Measurements from ENCODE around the gene ZGRF1. TPM values are rescaled to one million over a fixed set of nuclear protein-coding genes. Genes with fewer than 3 reads are reported as not detected.
A peak's percentile ranks its signal among the peaks of the same experiment; 100 is the strongest.

Gene ZGRF1
- total and polyA plus RNA-seq, 2 experiments from 2014 or later, result 3.9 to 10.4 TPM

DNA sequence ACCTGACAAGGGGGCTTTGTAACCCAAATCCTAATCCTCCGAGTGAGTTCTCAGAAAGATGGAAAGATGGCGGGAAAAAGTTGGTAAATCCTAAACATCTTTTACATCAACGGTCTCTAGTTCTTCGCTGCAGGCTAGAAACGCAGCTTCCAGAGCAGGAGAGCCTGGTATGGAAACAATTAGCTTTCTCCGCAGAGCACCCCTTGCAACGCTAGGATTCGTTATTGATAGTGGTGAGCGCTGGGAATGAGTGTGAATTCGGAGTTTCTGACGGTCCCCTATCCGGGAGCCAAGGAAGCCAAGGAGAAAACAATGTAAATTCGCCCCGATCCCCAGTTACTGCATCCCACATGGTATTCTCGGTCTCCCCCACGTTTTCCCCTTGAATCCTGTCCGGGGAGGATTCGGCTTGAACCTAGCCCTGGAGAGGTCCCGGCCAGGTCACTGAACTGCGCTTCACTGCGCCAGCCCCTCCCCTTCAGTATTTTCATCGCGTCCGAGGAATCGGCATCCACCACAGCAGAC, 116.0 kb downstream of the ZGRF1 start:
- Histone ChIP-seq H3K4me3 (no peak overlapping the region), H3K27me3 (peaks cover 100% of the 10 kb centered on the region), H3K27ac (no peak overlapping the region), H3K9me3 (ENCODE audit: low read depth) (no peaks in the 10 kb centered on the region), H3K36me3 (no peaks in the 10 kb centered on the region), H3K4me1 (ENCODE audit: low read depth) (peaks cover 7% of the 10 kb centered on the region)
- TF ChIP-seq, protein P1, sequence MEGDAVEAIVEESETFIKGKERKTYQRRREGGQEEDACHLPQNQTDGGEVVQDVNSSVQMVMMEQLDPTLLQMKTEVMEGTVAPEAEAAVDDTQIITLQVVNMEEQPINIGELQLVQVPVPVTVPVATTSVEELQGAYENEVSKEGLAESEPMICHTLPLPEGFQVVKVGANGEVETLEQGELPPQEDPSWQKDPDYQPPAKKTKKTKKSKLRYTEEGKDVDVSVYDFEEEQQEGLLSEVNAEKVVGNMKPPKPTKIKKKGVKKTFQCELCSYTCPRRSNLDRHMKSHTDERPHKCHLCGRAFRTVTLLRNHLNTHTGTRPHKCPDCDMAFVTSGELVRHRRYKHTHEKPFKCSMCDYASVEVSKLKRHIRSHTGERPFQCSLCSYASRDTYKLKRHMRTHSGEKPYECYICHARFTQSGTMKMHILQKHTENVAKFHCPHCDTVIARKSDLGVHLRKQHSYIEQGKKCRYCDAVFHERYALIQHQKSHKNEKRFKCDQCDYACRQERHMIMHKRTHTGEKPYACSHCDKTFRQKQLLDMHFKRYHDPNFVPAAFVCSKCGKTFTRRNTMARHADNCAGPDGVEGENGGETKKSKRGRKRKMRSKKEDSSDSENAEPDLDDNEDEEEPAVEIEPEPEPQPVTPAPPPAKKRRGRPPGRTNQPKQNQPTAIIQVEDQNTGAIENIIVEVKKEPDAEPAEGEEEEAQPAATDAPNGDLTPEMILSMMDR (IDR thresholded peaks at IDR 0.05; ENCODE audit: low read depth, low read length), result no peak
- no peak for DNase-seq (ENCODE audit: low read depth in 1 of 2, low spot score in 1 of 2)

DNA sequence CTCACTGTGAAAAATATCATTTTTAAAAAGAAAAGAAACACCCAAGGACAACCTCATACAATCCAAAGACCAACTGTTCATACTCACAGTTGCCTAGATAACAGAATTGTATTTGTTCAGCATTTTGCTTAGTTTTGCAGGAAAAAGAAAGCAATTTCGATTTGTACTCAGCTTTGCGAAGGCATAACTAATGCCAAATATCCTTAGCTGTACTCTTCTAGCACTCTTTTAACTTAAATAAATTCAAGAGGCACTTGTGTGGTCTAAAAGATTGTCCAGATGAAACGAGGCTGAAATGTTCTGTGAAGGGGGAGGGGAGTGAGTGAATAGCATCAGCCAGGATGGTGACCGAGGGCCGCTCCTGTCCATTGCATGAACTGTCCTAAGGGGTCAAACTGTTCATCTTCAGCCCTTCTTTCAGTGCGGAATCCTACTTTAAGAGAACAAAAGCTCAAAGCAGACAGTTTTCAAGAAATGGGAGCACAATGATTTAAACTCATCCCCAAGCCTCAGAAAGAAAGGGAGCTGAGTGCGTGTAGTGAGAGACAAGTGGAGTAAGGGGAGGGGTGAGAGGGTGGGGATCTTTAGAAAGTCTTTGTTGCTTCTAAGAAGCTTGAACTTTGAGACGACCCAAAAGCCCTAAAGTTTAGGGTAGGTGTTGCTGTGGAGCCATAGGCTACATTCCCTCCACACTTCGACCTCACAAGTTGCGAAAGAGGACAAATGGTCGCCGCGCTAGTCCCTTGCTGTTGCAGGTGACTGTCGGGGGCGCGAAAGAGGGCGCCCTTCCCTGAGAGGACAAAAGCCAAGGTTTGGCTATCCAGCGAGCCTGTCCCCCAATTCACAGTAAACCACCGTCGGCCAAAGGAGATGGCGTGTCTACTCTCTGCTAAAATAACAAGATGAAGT, 116.8 kb downstream of the ZGRF1 start:
- DNase-seq (ENCODE audit: low read depth in 1 of 2, low spot score in 1 of 2), result no peak
- Histone ChIP-seq H3K9me3 (ENCODE audit: low read depth) (no peaks in the 10 kb centered on the region), H3K4me3 (no peak overlapping the region), H3K4me1 (ENCODE audit: low read depth) (peaks cover 7% of the 10 kb centered on the region), H3K27ac (no peak overlapping the region), H3K36me3 (no peaks in the 10 kb centered on the region), H3K27me3 (peaks cover 100% of the 10 kb centered on the region)
- TF ChIP-seq, protein P1 (IDR thresholded peaks at IDR 0.05; ENCODE audit: low read depth, low read length), result no peak

DNA sequence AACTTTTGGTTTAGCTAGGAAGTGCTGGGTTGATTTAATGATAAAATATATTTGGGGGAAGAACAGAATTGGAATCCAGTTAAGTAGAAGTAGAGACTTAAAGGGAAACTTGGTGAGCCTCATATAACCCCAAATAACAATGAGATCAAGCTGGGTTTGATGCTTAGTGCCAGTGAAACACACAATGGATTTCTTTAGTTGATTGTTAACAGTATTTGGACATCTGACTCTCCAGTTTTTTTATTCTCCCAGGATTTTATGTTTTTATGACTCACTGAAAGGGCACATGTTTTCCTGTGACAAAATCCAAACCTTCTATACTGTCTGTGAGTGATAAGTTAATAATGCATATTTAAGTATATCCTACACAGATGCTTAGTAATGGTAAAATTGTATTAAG, 118.0 kb downstream of the ZGRF1 start:
- no peak for DNase-seq (ENCODE audit: low read depth in 1 of 2, low spot score in 1 of 2)
- Histone ChIP-seq H3K36me3 (no peaks in the 10 kb centered on the region), H3K4me3 (no peak overlapping the region), H3K27me3 (peaks cover 100% of the 10 kb centered on the region), H3K4me1 (ENCODE audit: low read depth) (peaks cover 7% of the 10 kb centered on the region), H3K9me3 (ENCODE audit: low read depth) (no peaks in the 10 kb centered on the region), H3K27ac (no peak overlapping the region)
- TF ChIP-seq, protein P1 (IDR thresholded peaks at IDR 0.05; ENCODE audit: low read depth, low read length), result no peak

DNA sequence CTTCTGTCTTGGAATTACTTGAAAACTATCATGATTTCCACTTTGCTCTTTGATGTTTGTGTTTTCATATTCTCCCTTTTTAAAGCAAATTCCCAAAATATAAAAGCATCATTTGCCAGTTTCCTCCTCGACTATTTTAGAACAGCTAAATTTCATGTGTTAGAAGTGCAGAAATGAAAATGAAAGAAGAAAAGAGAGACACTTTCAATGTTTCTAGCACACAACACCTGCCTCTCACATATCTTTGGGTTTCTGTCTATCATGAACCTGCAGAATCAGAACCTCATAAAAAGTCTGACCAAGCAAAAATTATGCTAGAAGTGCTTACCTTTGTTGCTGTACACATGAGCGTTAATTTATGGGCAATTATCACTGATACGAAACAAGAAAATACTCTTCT, 118.8 kb downstream of the ZGRF1 start:
- Histone ChIP-seq H3K27me3 (peaks cover 100% of the 10 kb centered on the region), H3K27ac (no peak overlapping the region), H3K4me3 (no peak overlapping the region), H3K9me3 (ENCODE audit: low read depth) (no peaks in the 10 kb centered on the region), H3K36me3 (no peaks in the 10 kb centered on the region), H3K4me1 (ENCODE audit: low read depth) (peaks cover 7% of the 10 kb centered on the region)
- TF ChIP-seq, protein P1 (IDR thresholded peaks at IDR 0.05; ENCODE audit: low read depth, low read length), result no peak
- no peak for DNase-seq (ENCODE audit: low read depth in 1 of 2, low spot score in 1 of 2)

DNA sequence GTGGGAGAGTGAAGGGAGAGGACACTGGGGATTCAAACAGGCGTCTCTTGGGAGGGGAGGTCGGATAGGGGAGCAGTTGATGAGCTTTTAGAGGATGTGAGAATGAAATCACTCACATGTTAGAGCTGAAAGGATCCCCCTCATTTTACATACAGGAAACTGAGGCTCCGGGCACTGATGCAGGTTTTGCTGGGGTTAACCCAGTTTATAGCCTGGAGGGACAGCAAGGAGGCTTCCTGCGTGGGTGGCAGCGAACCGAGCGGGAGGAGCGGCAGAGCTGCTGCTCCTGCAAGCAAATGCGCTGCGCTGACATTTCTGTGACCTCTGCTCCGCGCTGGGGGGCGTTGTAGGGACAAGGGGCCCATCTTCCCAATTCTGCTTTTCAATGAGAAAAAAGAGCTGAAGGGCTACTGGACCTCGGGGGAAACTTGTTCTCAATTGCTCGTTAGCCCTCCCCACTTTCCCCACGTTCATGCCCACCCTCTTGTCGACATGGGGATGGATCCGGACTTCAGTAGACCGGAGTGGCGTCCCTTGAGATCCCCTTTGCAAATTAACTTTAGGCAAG, 119.6 kb downstream of the ZGRF1 start:
- DNase-seq (ENCODE audit: low read depth in 1 of 2, low spot score in 1 of 2), result no peak
- H3K9me3 ChIP-seq (ENCODE audit: low read depth), result no peaks in the 10 kb centered on the region
- H3K36me3 ChIP-seq, result no peaks in the 10 kb centered on the region
- H3K27ac ChIP-seq, result no peak overlapping the region
- H3K4me3 ChIP-seq, result peak overlapping the region; percentile 22
- TF ChIP-seq, protein P1 (IDR thresholded peaks at IDR 0.05; ENCODE audit: low read depth, low read length), result no peak
- peaks cover 100% of the 10 kb centered on the region for H3K27me3 ChIP-seq
- H3K4me1 ChIP-seq (ENCODE audit: low read depth), result peaks cover 7% of the 10 kb centered on the region
